ENCODE results near the gene ROMO1. TPM values are rescaled to one million over a fixed set of nuclear protein-coding genes. Genes with fewer than 3 reads are reported as not detected.

Gene ROMO1
- total and polyA plus RNA-seq, 12 donors, result 50.1 to 1,321 (median 282) TPM

GRCh38 chr20:35654415-35654814 is 44.8 kb upstream of the ROMO1 start:
- peaks cover 0 to 29% of the 10 kb centered on the region in 2 donors for H3K36me3 ChIP-seq (replicated peaks in 1 of 2)
- H3K27ac ChIP-seq, result no peak overlapping the region
- DNase-seq, result peak in 1 of 7 donors; percentile 38
- no peaks in the 10 kb centered on the region for H3K27me3 ChIP-seq
- intact Hi-C loops (cut with DNase I), result no loop called here
- H3K4me1 ChIP-seq (replicated peaks in 1 of 2), result peaks cover 0 to 71% of the 10 kb centered on the region in 2 donors
- 92 to 95% (median 95%) methylated on average over 9 of the region's 9 CpGs for WGBS, 4 donors
- TF ChIP-seq POLR2A (IDR thresholded peaks at IDR 0.05) (no peak), CTCF (IDR thresholded peaks at IDR 0.05) (no peak)
- H3K9me3 ChIP-seq (replicated peaks in 1 of 3), result no peaks in the 10 kb centered on the region
- no peak overlapping the region for H3K4me3 ChIP-seq

- Histone ChIP-seq H3K4me3 (no peak overlapping the region), H3K9me3 (replicated peaks in 1 of 3) (no peaks in the 10 kb centered on the region), H3K4me1 (replicated peaks in 1 of 2) (peaks cover 12 to 73% of the 10 kb centered on the region in 2 donors), H3K27ac (no peak overlapping the region), H3K36me3 (replicated peaks in 1 of 2) (peaks cover 0 to 29% of the 10 kb centered on the region in 2 donors), H3K27me3 (no peaks in the 10 kb centered on the region)
- intact Hi-C loops (cut with DNase I), result no loop called here
- TF ChIP-seq CTCF (IDR thresholded peaks at IDR 0.05) (no peak), POLR2A (IDR thresholded peaks at IDR 0.05) (no peak)
- WGBS, 4 donors, result 20 to 42% (median 28%) methylated on average over 1 of the region's 1 CpG
- no peak for DNase-seq
These were observed 41.9 kb upstream of the ROMO1 start for GRCh38 chr20:35657271-35657670.

GRCh38 chr20:35660122-35660937 is 38.9 kb upstream of the ROMO1 start:
- WGBS, 4 donors, result 90 to 97% (median 92%) methylated on average over 10 of the region's 10 CpGs
- no peaks in the 10 kb centered on the region for H3K9me3 ChIP-seq (replicated peaks in 1 of 3)
- H3K36me3 ChIP-seq (replicated peaks in 1 of 2), result no peaks in the 10 kb centered on the region
- DNase-seq, result peak in 1 of 7 donors; percentile 34
- TF ChIP-seq POLR2A (IDR thresholded peaks at IDR 0.05) (no peak), CTCF (IDR thresholded peaks at IDR 0.05) (no peak)
- H3K4me1 ChIP-seq (replicated peaks in 1 of 2), result peaks cover 12 to 76% of the 10 kb centered on the region in 2 donors
- H3K4me3 ChIP-seq, result no peak overlapping the region
- intact Hi-C loops (cut with DNase I), result loop anchor here in 1 of 2 donors (5.0 to 10.0 kb wide), 2 partner anchors 43 to 196 kb away; partner anchors contain the start of gene SPAG4
- peak overlapping the region in 2 of 5 donors; percentile 9 to 98 for H3K27ac ChIP-seq
- no peaks in the 10 kb centered on the region for H3K27me3 ChIP-seq

- H3K27ac ChIP-seq, result peak overlapping the region in 2 of 5 donors; percentile 36 to 98
- peak overlapping the region in 1 of 4 donors; percentile 85 for H3K4me3 ChIP-seq
- no peak for DNase-seq
- intact Hi-C loops (cut with DNase I), result loop anchor here in 1 of 2 donors (5.0 to 10.0 kb wide), 2 partner anchors 44 to 196 kb away; partner anchors contain the start of gene SPAG4
- peaks cover 12 to 70% of the 10 kb centered on the region in 2 donors for H3K4me1 ChIP-seq (replicated peaks in 1 of 2)
- no peaks in the 10 kb centered on the region for H3K27me3 ChIP-seq
- H3K36me3 ChIP-seq (replicated peaks in 1 of 2), result no peaks in the 10 kb centered on the region
- no peaks in the 10 kb centered on the region for H3K9me3 ChIP-seq (replicated peaks in 1 of 3)
- WGBS, 4 donors, result 80 to 89% (median 85%) methylated on average over 2 of the region's 2 CpGs
- TF ChIP-seq POLR2A (IDR thresholded peaks at IDR 0.05) (no peak), CTCF (IDR thresholded peaks at IDR 0.05) (no peak)
These were observed 38.2 kb upstream of the ROMO1 start for GRCh38 chr20:35661053-35661452.

Measured in adrenal gland (tissue), 12 donors.